Loucy (cell line): ENCODE measurements around the gene PKD2.

Source experiments
- EZH2phosphoT487 ChIP-seq: fragments of 200-600 bp; IDR thresholded peaks from 2 replicates; pipeline ENCODE4 v1.6.1; 2018; ENCODE audit warnings: antibody characterized with exemption, mild to moderate bottlenecking, moderate library complexity, borderline replicate concordance
- TF ChIP-seq, protein P1 (sequence below): fragments of 200-600 bp; sonication (generic); conservative IDR thresholded peaks from 2 replicates; pipeline ENCODE4 v1.5.1; 2014; ENCODE audit warnings: mild to moderate bottlenecking, antibody characterized with exemption, low read length

DNA sequence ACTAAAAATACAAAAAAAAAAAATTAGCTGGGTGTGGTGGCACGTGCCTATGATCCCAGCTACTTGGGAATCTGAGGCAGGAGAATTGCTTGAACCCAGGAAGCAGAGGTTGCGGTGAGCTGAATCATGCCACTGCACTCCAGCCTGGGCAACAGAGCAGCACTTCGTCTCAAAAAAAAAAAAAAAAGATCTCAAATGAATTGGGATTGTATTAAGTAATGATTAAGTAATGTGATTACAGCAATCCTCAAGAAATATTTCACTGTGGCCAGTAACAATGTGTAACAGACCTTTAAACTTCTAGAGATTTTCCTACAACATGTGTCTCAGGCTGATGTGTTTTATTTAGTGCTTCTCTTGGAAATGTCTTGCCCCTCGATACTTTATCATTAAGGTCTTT is 46.8 kb downstream of the PKD2 start:
- TF ChIP-seq, protein P1, sequence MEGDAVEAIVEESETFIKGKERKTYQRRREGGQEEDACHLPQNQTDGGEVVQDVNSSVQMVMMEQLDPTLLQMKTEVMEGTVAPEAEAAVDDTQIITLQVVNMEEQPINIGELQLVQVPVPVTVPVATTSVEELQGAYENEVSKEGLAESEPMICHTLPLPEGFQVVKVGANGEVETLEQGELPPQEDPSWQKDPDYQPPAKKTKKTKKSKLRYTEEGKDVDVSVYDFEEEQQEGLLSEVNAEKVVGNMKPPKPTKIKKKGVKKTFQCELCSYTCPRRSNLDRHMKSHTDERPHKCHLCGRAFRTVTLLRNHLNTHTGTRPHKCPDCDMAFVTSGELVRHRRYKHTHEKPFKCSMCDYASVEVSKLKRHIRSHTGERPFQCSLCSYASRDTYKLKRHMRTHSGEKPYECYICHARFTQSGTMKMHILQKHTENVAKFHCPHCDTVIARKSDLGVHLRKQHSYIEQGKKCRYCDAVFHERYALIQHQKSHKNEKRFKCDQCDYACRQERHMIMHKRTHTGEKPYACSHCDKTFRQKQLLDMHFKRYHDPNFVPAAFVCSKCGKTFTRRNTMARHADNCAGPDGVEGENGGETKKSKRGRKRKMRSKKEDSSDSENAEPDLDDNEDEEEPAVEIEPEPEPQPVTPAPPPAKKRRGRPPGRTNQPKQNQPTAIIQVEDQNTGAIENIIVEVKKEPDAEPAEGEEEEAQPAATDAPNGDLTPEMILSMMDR: no peak
- TF ChIP-seq EZH2phosphoT487: no peak
